Retinal pigment epithelial cell (primary cell): ENCODE data around the gene CSN3.
A peak's percentile ranks its signal among the peaks of the same experiment; 100 is the strongest.
"Not testable (repeated sequence)": the region's sequence is repeated elsewhere in the genome, so short reads cannot be mapped to it uniquely, and the experiment has no call there.

ENCODE experiments used
- DNase-seq: peaks from one replicate; pipeline ENCODE4 v3.0.0-alpha.2; 2010; ENCODE audit warnings: low read depth
- H3K4me3 ChIP-seq: 2 replicates; pipeline ENCODE4 v1.5.1; 2011; ENCODE audit warnings: mild to moderate bottlenecking, low read length, control low read depth, moderate library complexity
- CTCF ChIP-seq: conservative IDR thresholded peaks from 2 replicates; pipeline ENCODE4 v1.5.1; 2011; ENCODE audit warnings: low read depth, low read length, control low read depth, inconsistent platforms

CSN3 gene

GRCh38 chr4:70242297-70242696, at the start of gene CSN3:
Gene CSN3 (plus strand): TSS chr4:70242597. CDS start chr4:70244820, 2,223 bp downstream.
- DNase-seq, H3K4me3 ChIP-seq: not testable (repeated sequence)

- DNase-seq: no peak
- H3K4me3 ChIP-seq: no peak overlapping the region
- no peak for TF ChIP-seq CTCF
Observed at GRCh38 chr4:70192895-70193294, 49.5 kb upstream of the CSN3 start.

GRCh38 chr4:70195425-70195824, 47.0 kb upstream of the CSN3 start, which contains the start of gene ODAM:
Gene ODAM (plus strand): TSS chr4:70195725. CDS start chr4:70196544, 819 bp downstream.
- no peak within 1 kb of the TSS for H3K4me3 ChIP-seq
- no peak for TF ChIP-seq CTCF
- DNase-seq: no peak

- no peak overlapping the region for H3K4me3 ChIP-seq
- no peak for DNase-seq
- no peak for TF ChIP-seq CTCF
Observed at GRCh38 chr4:70196857-70197256, 45.5 kb upstream of the CSN3 start.

GRCh38 chr4:70197842-70198241, 44.6 kb upstream of the CSN3 start:
- DNase-seq: peak; percentile 68
- no peak overlapping the region for H3K4me3 ChIP-seq
- TF ChIP-seq CTCF: no peak

- no peak for TF ChIP-seq CTCF
- DNase-seq: no peak
- no peak overlapping the region for H3K4me3 ChIP-seq
Observed at GRCh38 chr4:70203601-70204000, 38.8 kb upstream of the CSN3 start.

GRCh38 chr4:70212752-70213151, 29.6 kb upstream of the CSN3 start:
- DNase-seq, H3K4me3 ChIP-seq: not testable (repeated sequence)

GRCh38 chr4:70216109-70216508, 26.3 kb upstream of the CSN3 start:
- DNase-seq, H3K4me3 ChIP-seq: not testable (repeated sequence)

- not testable (repeated sequence) for DNase-seq, H3K4me3 ChIP-seq
Observed at GRCh38 chr4:70216550-70216949, 25.8 kb upstream of the CSN3 start.

- not testable (repeated sequence) for DNase-seq
Observed at GRCh38 chr4:70221389-70221788, 21.0 kb upstream of the CSN3 start.

GRCh38 chr4:70221818-70222217, 20.6 kb upstream of the CSN3 start:
- not testable (repeated sequence) for DNase-seq, H3K4me3 ChIP-seq

More at GRCh38 chr4:70221389-70221788, 21.0 kb upstream of the CSN3 start:
- not testable (repeated sequence) for H3K4me3 ChIP-seq
